H1 (cell line): ENCODE results near the gene SYNJ2. TPM values are rescaled to one million over a fixed set of nuclear protein-coding genes. Genes with fewer than 3 reads are reported as not detected.
A peak's percentile ranks its signal among the peaks of the same experiment; 100 is the strongest.

ENCODE experiments used
- CTCF ChIA-PET: fragments of 300-600 bp; sonication (Branson Sonifier 250); formaldehyde crosslinking; loops from one replicate; lab custom pipeline; 2021; ENCODE audit not compliant: partially characterized antibody; lab: Charles Lee
- POLR2A ChIA-PET: fragments of 300-600 bp; sonication (Branson Sonifier 250); formaldehyde crosslinking; loops from one replicate; lab custom pipeline; 2021; ENCODE audit warnings: inconsistent platforms; ENCODE audit not compliant: partially characterized antibody; lab: Charles Lee
- DNase-seq, 2 experiments: peaks; one replicate each; pipeline versions ENCODE4 v3.0.0 to v3.0.0-alpha.2; 2010 to 2022; ENCODE audit warnings: low spot score in 2 of 2, low read depth in 1 of 2, mixed read lengths in 1 of 2
- FAIRE-seq: peaks from 2 replicates; lab custom pipeline; 2011; peaks lifted over from hg19 to GRCh38; lab: Jason Lieb, UNC
- H2AFZ ChIP-seq: 2 replicates; pipeline ENCODE4 v1.8.1; 2012; ENCODE audit warnings: low read length, inconsistent platforms
- H2AK5ac ChIP-seq: 2 replicates; pipeline ENCODE4 v1.6.1; 2013; ENCODE audit warnings: low read depth, low read length
- H2BK120ac ChIP-seq: replicated peaks from 2 replicates; pipeline ENCODE3; 2013; ENCODE audit warnings: low read depth, low read length, inconsistent platforms
- H2BK12ac ChIP-seq: 2 replicates; pipeline ENCODE4 v1.6.1; 2013; ENCODE audit warnings: low read depth, low read length
- H2BK15ac ChIP-seq: 2 replicates; pipeline ENCODE4 v1.6.1; 2013; ENCODE audit warnings: low read length
- H2BK20ac ChIP-seq: 2 replicates; pipeline ENCODE4 v1.6.1; 2013; ENCODE audit warnings: low read length
- H2BK5ac ChIP-seq: 2 replicates; pipeline ENCODE4 v1.6.1; 2013; ENCODE audit warnings: low read depth, low read length
- H3K14ac ChIP-seq: 2 replicates; pipeline ENCODE4 v1.6.1; 2013; ENCODE audit warnings: inconsistent platforms; ENCODE audit not compliant: insufficient read length
- H3K18ac ChIP-seq: 2 replicates; pipeline ENCODE4 v1.6.1; 2013; ENCODE audit warnings: low read length; ENCODE audit errors: extremely low read depth
- H3K23ac ChIP-seq: 2 replicates; pipeline ENCODE4 v1.6.1; 2013; ENCODE audit warnings: inconsistent platforms; ENCODE audit not compliant: insufficient read length
- H3K23me2 ChIP-seq: 2 replicates; pipeline ENCODE4 v1.6.1; 2013; ENCODE audit warnings: low read depth, low read length
- H3K27ac ChIP-seq: 2 replicates; pipeline ENCODE4 v1.6.1; 2011; ENCODE audit warnings: low read depth, low read length, inconsistent platforms
- H3K27me3 ChIP-seq, 4 experiments: replicated peaks in 1 of 4; 1 replicate in 1 of 4; 2 replicates in 3 of 4; pipeline versions ENCODE4 v1.6.1 to v1.8.1; 2011 to 2013; ENCODE audit warnings: low read length in 3 of 4, mild to moderate bottlenecking in 3 of 4, inconsistent platforms in 2 of 4, mixed read lengths in 2 of 4, moderate library complexity in 1 of 4; ENCODE audit not compliant: control insufficient read depth in 3 of 4, insufficient read depth in 3 of 4; ENCODE audit errors: extremely low read depth in 1 of 4
- H3K36me3 ChIP-seq, 4 experiments: 2 replicates each; pipeline versions ENCODE4 v1.6.1 to v1.8.1; 2011 to 2013; ENCODE audit warnings: mild to moderate bottlenecking in 4 of 4, low read length in 3 of 4, moderate library complexity in 2 of 4, control low read depth in 1 of 4, inconsistent platforms in 1 of 4; ENCODE audit not compliant: insufficient read depth in 4 of 4, control insufficient read depth in 2 of 4
- H3K4ac ChIP-seq: replicated peaks from 2 replicates; pipeline ENCODE3; 2013; ENCODE audit warnings: low read length, low read depth, mixed read lengths, inconsistent platforms; ENCODE audit not compliant: insufficient read length
- H3K4me1 ChIP-seq, 4 experiments: replicated peaks in 1 of 4; 1 replicate in 1 of 4; 2 replicates in 3 of 4; pipeline versions ENCODE4 v1.6.1 to v1.8.1; 2011 to 2013; ENCODE audit warnings: low read length in 3 of 4, inconsistent platforms in 2 of 4, mixed read lengths in 1 of 4; ENCODE audit not compliant: insufficient read depth in 4 of 4, control insufficient read depth in 3 of 4
- H3K4me2 ChIP-seq, 2 experiments: 2 replicates each; pipeline versions ENCODE4 v1.6.1 to v1.8.1; 2011 to 2013; ENCODE audit warnings: low read depth in 2 of 2, low read length in 2 of 2, control low read depth in 1 of 2, inconsistent platforms in 1 of 2, mild to moderate bottlenecking in 1 of 2; ENCODE audit not compliant: insufficient read depth in 1 of 2
- H3K4me3 ChIP-seq, 4 experiments: fragments of 200-600, 300-600 bp in 1 of 4; sonication (generic), shearing (Covaris generic), sonication (Bioruptor Twin) in 1 of 4; 2 replicates each; pipeline versions ENCODE4 v1.5.1 to v1.8.1; 2011 to 2016; ENCODE audit warnings: low read length in 4 of 4, low read depth in 3 of 4, control low read depth in 2 of 4, inconsistent platforms in 2 of 4, mild to moderate bottlenecking in 2 of 4, mixed read lengths in 1 of 4, moderate library complexity in 1 of 4; ENCODE audit not compliant: insufficient read depth in 2 of 4; ENCODE audit errors: extremely low read depth in 1 of 4
- H3K56ac ChIP-seq: replicated peaks from 2 replicates; pipeline ENCODE3; 2013; ENCODE audit warnings: low read depth, mild to moderate bottlenecking, mixed read lengths, low read length, inconsistent platforms; ENCODE audit not compliant: insufficient read length
- H3K79me1 ChIP-seq: 2 replicates; pipeline ENCODE4 v1.6.1; 2013; ENCODE audit warnings: low read depth, low read length, control low read depth
- H3K79me2 ChIP-seq, 2 experiments: 2 replicates each; pipeline versions ENCODE4 v1.6.1 to v1.8.1; 2012 to 2013; ENCODE audit warnings: low read length in 2 of 2, mild to moderate bottlenecking in 2 of 2, inconsistent platforms in 1 of 2; ENCODE audit not compliant: insufficient read depth in 2 of 2, control insufficient read depth in 1 of 2
- H3K9ac ChIP-seq, 4 experiments: replicated peaks in 1 of 4; 1 replicate in 1 of 4; 2 replicates in 3 of 4; pipeline versions ENCODE4 v1.6.1 to v1.8.1; 2011 to 2013; ENCODE audit warnings: low read depth in 3 of 4, low read length in 3 of 4, control low read depth in 2 of 4, mild to moderate bottlenecking in 2 of 4, moderate library complexity in 2 of 4, inconsistent platforms in 1 of 4; ENCODE audit errors: extremely low read depth in 1 of 4
- H3K9me3 ChIP-seq, 2 experiments: 2 replicates each; pipeline versions ENCODE4 v1.6.1 to v1.8.1; 2012 to 2013; ENCODE audit warnings: mild to moderate bottlenecking in 2 of 2, moderate library complexity in 2 of 2, control low read depth in 1 of 2, inconsistent platforms in 1 of 2, low read depth in 1 of 2, low read length in 1 of 2, mixed read lengths in 1 of 2; ENCODE audit not compliant: insufficient read depth in 2 of 2
- H4K20me1 ChIP-seq, 2 experiments: replicated peaks in 1 of 2; 2 replicates each; pipeline versions ENCODE3 to v1.8.1; 2011 to 2013; ENCODE audit warnings: inconsistent platforms in 2 of 2, low read length in 2 of 2, mild to moderate bottlenecking in 1 of 2; ENCODE audit not compliant: insufficient read depth in 2 of 2, control insufficient read depth in 1 of 2
- H4K5ac ChIP-seq: 2 replicates; pipeline ENCODE4 v1.6.1; 2013; ENCODE audit warnings: low read length, low read depth, mixed read lengths, inconsistent platforms; ENCODE audit not compliant: insufficient read length
- H4K8ac ChIP-seq: 2 replicates; pipeline ENCODE4 v1.8.0; 2013; ENCODE audit warnings: mild to moderate bottlenecking, moderate library complexity, low read length, inconsistent platforms; ENCODE audit not compliant: insufficient read depth; ENCODE audit errors: extremely low read depth
- H4K91ac ChIP-seq: replicated peaks from 2 replicates; pipeline ENCODE3; 2013; ENCODE audit warnings: low read length, mixed read lengths, inconsistent platforms; ENCODE audit not compliant: insufficient read length
- CEBPB ChIP-seq: IDR thresholded peaks from 2 replicates; pipeline ENCODE4 v1.6.1; 2012; ENCODE audit warnings: low read depth, low read length
- NANOG ChIP-seq: IDR thresholded peaks from 2 replicates; pipeline ENCODE4 v1.6.1; 2011; ENCODE audit warnings: low read length, low read depth, mild to moderate bottlenecking, inconsistent platforms; ENCODE audit not compliant: insufficient read depth, poor library complexity, severe bottlenecking
- WGBS, 2 experiments: shearing (Covaris generic) in 1 of 2; methylation state at CpG; one replicate each; pipeline versions ENCODE4 v1.1.6 to v1.1.7; 2013 to 2015; ENCODE audit warnings: low lambda C conversion rate in 2 of 2, mixed read lengths in 2 of 2, inconsistent platforms in 1 of 2, low coverage in 1 of 2, missing lambda C conversion rate in 1 of 2; ENCODE audit not compliant: insufficient replicate concordance in 2 of 2, insufficient coverage in 1 of 2, insufficient read length in 1 of 2; ENCODE audit errors: extremely low coverage in 1 of 2, missing lambda C conversion rate in 1 of 2; 5-methylcytosine and 5-hydroxymethylcytosine counted together
- polyA plus RNA-seq, 7 experiments: library from polyadenylated mRNA; depleted of rRNA in 3 of 7; stranded (reverse) in 5 of 7; unstranded in 2 of 7; fragments of >200 nt in 5 of 7; fragments of 200-250 nt in 2 of 7; gene quantifications; 1 replicate in 5 of 7; 2 replicates in 1 of 7; 4 replicates in 1 of 7; pipeline versions ENCODE4 v1.2.1 to v1.2.3, GENCODE V29; 2011 to 2013; ENCODE audit warnings: missing spikeins in 2 of 7, mixed read lengths in 2 of 7
- total RNA-seq: library from RNA; stranded (reverse); fragmentation: NEBNext Ultra II Directional; extraction: Animal tissue kit (Norgen Biotek cat#: 25700); gene quantifications from 2 replicates; pipeline ENCODE4 v1.2.1, GENCODE V29; 2021

The SYNJ2 gene
- total and polyA plus RNA-seq, 2 of the 8 experiments (the other 6 are each of a cell fraction or from before 2014, with no cell fraction given): 3.7 to 13.9 TPM

GRCh38 chr6:158104696-158105095 is 123.0 kb downstream of the SYNJ2 start:
- TF ChIP-seq CEBPB: peak; percentile 60; the same call in 1 of the 2 replicates
- TF ChIP-seq NANOG: no peak

More at GRCh38 chr6:158104696-158105095, 123.0 kb downstream of the SYNJ2 start:
- ChIA-PET POLR2A (no interaction called here), CTCF (interaction anchor here (0.8 kb wide), 1 partner anchor 11 kb away, joined by 3 read pairs; no protein-coding TSS in a partner anchor)
- no peak overlapping the region for H4K5ac ChIP-seq
- no peak overlapping the region for H3K4me3 ChIP-seq
- H2BK20ac ChIP-seq: no peak overlapping the region
- no peak overlapping the region for H2BK120ac ChIP-seq
- H3K27ac ChIP-seq: no peak overlapping the region
- no peak overlapping the region for H2BK15ac ChIP-seq
- FAIRE-seq (no peak), DNase-seq (no peak)
- H2BK12ac ChIP-seq: no peak overlapping the region
- H3K27me3 ChIP-seq: no peaks in the 10 kb centered on the region
- no peak overlapping the region for H3K14ac ChIP-seq
- no peak overlapping the region for H3K18ac ChIP-seq
- H3K23me2 ChIP-seq: no peaks in the 10 kb centered on the region
- no peak overlapping the region for H2AFZ ChIP-seq
- H4K20me1 ChIP-seq: no peaks in the 10 kb centered on the region
- no peaks in the 10 kb centered on the region for H3K9me3 ChIP-seq
- H3K23ac ChIP-seq: no peak overlapping the region
- no peaks in the 10 kb centered on the region for H3K79me2 ChIP-seq
- H3K4ac ChIP-seq: no peak overlapping the region
- H2BK5ac ChIP-seq: no peak overlapping the region
- 98% methylated on average over 2 of the region's 2 CpGs; no CpG with 5 or more reads in 1 of the 2 experiments for WGBS, 2 experiments
- H4K8ac ChIP-seq: no peak overlapping the region
- peaks cover 0 to 3% (median 0%) of the 10 kb centered on the region in 4 experiments; a peak in 1 of 8 replicates for H3K36me3 ChIP-seq
- H3K79me1 ChIP-seq: no peaks in the 10 kb centered on the region
- no peak overlapping the region for H4K91ac ChIP-seq
- no peak overlapping the region for H3K56ac ChIP-seq
- H3K4me1 ChIP-seq: no peaks in the 10 kb centered on the region
- H2AK5ac ChIP-seq: no peak overlapping the region
- no peak overlapping the region for H3K9ac ChIP-seq
- no peak overlapping the region for H3K4me2 ChIP-seq
